KOPT-K1 (cell line): ENCODE measurements around the gene TMEM11.
"Not testable (repeated sequence)": the region's sequence is repeated elsewhere in the genome, so short reads cannot be mapped to it uniquely, and the experiment has no call there.

Experiments
- H3K27ac ChIP-seq: fragments of 200-600 bp; sonication (generic); 2 replicates; pipeline ENCODE4 v1.5.1; 2016; ENCODE audit warnings: antibody characterized with exemption, mild to moderate bottlenecking, low read depth, low read length; ENCODE audit not compliant: poor library complexity, severe bottlenecking
- H3K36me3 ChIP-seq: fragments of 200-600 bp; sonication (generic); 2 replicates; pipeline ENCODE4 v1.5.1; 2017; ENCODE audit warnings: antibody characterized with exemption, mild to moderate bottlenecking, low read length, moderate library complexity; ENCODE audit not compliant: insufficient read depth
- H3K9me3 ChIP-seq: fragments of 200-600 bp; sonication (generic); 2 replicates; pipeline ENCODE4 v1.5.1; 2017; ENCODE audit warnings: antibody characterized with exemption, low read length, mild to moderate bottlenecking; ENCODE audit not compliant: insufficient read depth, poor library complexity, severe bottlenecking

Gene TMEM11

DNA sequence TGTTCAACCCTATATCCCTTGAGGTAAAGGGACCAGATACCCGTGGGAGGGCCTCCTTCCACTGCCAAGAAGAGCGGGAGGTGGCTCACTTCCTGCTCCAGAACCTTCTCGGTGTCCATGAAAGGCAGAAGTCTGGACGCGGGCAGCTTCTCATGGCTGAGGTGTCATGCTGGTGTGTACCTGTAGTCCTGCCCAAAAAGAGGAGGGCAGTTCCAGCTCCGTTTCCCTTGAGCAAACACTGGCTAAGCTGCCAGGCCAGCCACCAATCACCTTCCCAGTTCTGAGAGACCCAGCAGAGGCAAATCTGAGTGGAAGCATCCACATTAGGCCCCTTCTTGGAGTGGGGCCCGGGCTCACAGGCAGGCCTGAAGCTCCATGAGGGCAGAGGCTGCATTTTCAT, 5.6 kb downstream of the TMEM11 start:
- Histone ChIP-seq H3K9me3 (no peaks in the 10 kb centered on the region), H3K36me3 (peaks cover 68% of the 10 kb centered on the region), H3K27ac (no peak overlapping the region)

GRCh38 chr17:21204935-21205334, 9.0 kb downstream of the TMEM11 start:
- no peaks in the 10 kb centered on the region for H3K9me3 ChIP-seq
- no peak overlapping the region for H3K27ac ChIP-seq
- peaks cover 79% of the 10 kb centered on the region for H3K36me3 ChIP-seq

GRCh38 chr17:21202512-21202911, 11.4 kb downstream of the TMEM11 start:
- Histone ChIP-seq H3K36me3 (peaks cover 81% of the 10 kb centered on the region), H3K9me3 (no peaks in the 10 kb centered on the region), H3K27ac (no peak overlapping the region)

DNA sequence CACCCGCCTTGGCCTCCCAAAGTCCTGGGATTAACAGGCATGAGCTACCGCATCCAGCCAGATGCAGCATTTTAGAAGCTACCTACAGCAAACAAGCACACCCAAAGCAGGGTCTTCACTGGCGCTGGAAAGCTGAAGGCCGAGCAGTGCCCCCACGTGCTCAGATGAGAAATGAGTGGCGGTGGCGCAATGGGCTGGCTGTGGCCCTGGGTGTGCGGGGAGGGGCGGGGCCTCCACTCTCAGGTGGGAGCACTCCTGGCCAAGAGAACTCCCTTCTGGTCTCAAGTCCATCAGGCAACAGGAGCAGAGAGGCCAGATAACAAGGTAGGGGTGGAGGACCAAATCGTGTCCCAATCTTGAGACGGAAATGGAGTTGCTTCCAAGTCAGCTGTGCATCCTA, 12.1 kb downstream of the TMEM11 start:
- H3K9me3 ChIP-seq: no peaks in the 10 kb centered on the region
- H3K27ac ChIP-seq: no peak overlapping the region
- peaks cover 81% of the 10 kb centered on the region for H3K36me3 ChIP-seq

DNA sequence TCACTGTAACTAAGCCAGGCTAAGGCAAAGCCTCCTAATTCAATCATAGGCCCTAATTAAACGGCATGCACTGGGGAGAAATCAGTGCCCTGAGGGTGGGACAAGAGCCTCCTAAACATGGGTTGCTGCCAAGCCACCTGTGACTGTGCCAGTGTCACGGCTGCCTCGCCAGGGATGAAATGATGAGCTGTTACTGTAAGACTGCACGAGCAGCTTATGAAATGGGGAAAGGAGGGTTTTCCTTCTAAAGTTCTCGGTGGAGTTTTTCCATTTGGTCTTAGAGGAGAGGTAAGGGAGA, 12.7 kb downstream of the TMEM11 start:
- Histone ChIP-seq H3K27ac (no peak overlapping the region), H3K9me3 (no peaks in the 10 kb centered on the region), H3K36me3 (peaks cover 82% of the 10 kb centered on the region)

DNA sequence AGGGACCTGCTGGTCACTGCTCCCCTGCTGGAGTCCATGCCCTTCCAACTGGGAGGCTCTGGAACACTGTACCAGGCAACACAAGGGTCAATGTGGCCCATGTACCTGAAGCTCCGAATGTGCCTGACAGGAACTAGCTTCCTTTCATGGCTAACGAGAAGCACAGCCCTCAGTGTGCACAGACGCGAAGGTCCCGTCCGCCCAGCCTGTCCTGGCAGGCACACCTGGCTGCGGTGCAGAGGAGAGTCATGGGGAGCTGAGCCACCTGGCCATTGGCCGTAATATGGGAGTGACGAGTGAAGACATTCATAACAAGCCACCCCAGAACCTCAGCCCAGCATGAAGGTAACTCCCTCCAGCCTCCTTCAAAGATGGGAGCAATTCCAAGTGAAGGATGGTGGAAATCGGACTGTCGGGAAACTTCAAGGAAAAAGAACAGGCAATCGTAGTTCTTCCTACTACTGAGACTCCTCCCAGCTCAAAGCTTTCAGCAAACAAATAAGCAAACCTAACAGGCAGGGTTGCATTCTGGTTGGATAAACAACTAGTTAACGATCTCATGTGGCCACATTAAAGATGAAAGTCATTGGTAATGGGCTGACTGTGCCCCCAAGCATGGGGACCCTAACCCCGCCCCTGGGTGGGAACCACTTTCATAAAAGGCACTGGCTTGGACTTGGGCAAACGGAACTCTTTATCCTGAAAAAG, 13.2 kb downstream of the TMEM11 start:
- H3K36me3 ChIP-seq: peaks cover 85% of the 10 kb centered on the region

GRCh38 chr17:21199856-21200255, 14.1 kb downstream of the TMEM11 start:
- H3K36me3 ChIP-seq: peaks cover 87% of the 10 kb centered on the region
- H3K27ac ChIP-seq: no peak overlapping the region
- no peaks in the 10 kb centered on the region for H3K9me3 ChIP-seq

More for the DNA sequence above, 13.2 kb downstream of the TMEM11 start:
- Histone ChIP-seq H3K27ac (no peak overlapping the region), H3K9me3 (no peaks in the 10 kb centered on the region)

DNA sequence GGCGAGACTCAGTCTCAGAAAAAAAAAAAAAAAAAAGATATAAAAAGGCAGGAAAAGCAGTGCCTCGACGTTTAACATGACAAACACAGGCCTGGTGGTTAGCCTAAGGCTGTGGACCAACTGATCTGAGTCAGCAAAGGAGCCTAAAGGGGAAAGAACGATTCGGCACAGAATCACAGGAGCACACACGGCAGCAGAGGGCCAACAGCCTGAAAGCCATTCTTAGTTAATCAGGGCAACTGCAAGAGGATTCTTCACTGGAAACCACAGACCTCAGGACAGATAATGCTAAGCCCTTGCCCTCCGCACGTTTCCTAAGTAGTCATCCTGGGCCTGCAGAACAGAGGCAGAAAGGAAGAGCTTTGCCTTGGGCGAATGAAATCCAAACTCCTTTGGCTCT, 14.7 kb downstream of the TMEM11 start:
- peaks cover 89% of the 10 kb centered on the region for H3K36me3 ChIP-seq
- H3K9me3 ChIP-seq: no peaks in the 10 kb centered on the region
- H3K27ac ChIP-seq: no peak overlapping the region

DNA sequence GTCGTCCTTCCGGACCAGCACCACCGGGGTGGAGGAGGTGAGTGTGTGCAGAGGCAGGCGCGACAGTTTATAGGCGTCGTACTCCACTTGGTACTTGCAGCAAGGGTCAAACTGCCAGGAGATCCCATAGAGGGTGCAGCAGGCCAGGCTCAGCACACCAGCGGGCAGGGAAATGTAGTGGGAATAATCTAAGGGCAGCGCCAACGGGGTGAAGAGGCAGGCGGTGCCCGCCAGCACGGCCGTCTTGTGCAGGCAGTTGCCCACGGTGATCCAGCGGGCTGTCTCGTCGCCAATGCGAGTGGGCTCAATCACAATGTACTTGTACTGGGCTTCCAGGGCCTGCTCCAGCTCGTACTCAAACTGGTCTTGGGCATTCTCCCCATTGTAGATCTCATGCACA, 15.6 kb downstream of the TMEM11 start:
- H3K9me3 ChIP-seq: no peaks in the 10 kb centered on the region
- H3K27ac ChIP-seq: no peak overlapping the region
- H3K36me3 ChIP-seq: peaks cover 94% of the 10 kb centered on the region

- H3K9me3 ChIP-seq: no peaks in the 10 kb centered on the region
- peaks cover 89% of the 10 kb centered on the region for H3K36me3 ChIP-seq
- no peak overlapping the region for H3K27ac ChIP-seq
These were observed 17.8 kb downstream of the TMEM11 start for GRCh38 chr17:21196126-21196525.

- Histone ChIP-seq H3K36me3 (peaks cover 83% of the 10 kb centered on the region), H3K9me3 (no peaks in the 10 kb centered on the region), H3K27ac (no peak overlapping the region)
These were observed 19.3 kb downstream of the TMEM11 start for GRCh38 chr17:21194703-21195102.

- H3K36me3 ChIP-seq: peaks cover 83% of the 10 kb centered on the region
- no peaks in the 10 kb centered on the region for H3K9me3 ChIP-seq
- no peak overlapping the region for H3K27ac ChIP-seq
These were observed 19.7 kb downstream of the TMEM11 start for GRCh38 chr17:21194226-21194625.

DNA sequence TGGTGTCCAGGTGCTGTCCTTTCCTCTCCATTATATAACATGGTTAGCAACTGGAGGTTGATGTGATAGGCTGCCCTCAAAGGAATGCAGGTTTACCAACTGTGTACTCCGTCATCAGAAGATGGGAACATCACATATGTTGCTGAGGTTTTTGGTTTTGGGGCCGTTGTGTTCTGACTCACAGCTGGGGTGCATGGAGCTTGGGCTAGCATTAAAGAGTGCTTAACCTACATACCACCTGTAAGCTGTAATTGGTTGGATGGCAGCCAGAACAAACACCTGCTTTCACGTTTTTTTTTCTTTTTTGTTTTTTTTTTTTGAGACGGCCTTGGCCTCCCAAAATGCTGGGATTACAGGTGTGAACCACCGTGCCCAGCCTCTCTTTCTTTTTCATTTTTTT, 20.9 kb downstream of the TMEM11 start:
- Histone ChIP-seq H3K36me3 (peaks cover 80% of the 10 kb centered on the region), H3K9me3 (no peaks in the 10 kb centered on the region), H3K27ac (no peak overlapping the region)

DNA sequence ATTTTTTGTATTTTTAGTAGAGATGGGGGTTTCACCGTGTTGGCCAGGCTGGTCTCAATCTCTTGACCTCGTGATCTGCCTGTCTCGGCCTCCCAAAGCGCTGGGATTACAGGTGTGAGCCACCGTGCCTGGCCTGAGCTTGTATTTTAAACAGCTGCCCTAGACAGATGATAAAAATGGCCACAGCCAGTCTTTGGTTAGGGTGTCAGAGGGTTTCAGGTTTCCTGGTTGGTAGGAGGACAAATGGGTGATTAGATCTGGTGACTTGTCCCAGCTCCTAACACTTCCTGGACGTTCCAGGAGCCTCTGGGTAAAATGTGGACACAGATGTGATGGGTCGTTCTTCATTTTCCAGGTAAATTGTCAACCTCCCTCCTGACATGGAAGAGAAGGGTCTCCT, 21.5 kb downstream of the TMEM11 start:
- not testable (repeated sequence) for H3K27ac ChIP-seq, H3K9me3 ChIP-seq
- peaks cover 74% of the 10 kb centered on the region for H3K36me3 ChIP-seq

- no peaks in the 10 kb centered on the region for H3K9me3 ChIP-seq
- H3K36me3 ChIP-seq: peaks cover 72% of the 10 kb centered on the region
- no peak overlapping the region for H3K27ac ChIP-seq
These were observed 22.3 kb downstream of the TMEM11 start for GRCh38 chr17:21191698-21192097.

DNA sequence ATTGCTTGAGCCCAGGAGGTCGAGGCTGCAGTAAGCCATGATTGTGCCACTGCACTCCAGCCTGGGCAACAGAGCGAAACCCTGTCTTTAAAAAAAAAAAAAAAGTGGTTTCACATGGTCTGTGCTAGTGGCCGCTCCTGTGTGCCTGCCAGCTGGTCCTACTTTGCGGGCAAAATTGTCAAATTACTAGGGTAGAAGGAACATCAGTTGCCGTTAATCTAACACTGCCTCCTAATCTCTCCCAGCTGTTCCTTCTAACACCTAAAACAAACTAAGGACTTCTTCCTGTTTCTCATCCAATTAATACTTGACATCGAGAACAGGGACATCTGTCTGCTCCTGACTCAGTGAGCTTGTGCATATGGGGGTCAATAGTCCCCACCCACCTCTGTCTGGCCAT, 23.9 kb downstream of the TMEM11 start:
- H3K36me3 ChIP-seq: peaks cover 71% of the 10 kb centered on the region
- no peaks in the 10 kb centered on the region for H3K9me3 ChIP-seq
- H3K27ac ChIP-seq: no peak overlapping the region
